Neural cell (in vitro differentiated cells): ENCODE data around the gene CELF4. TPM values are rescaled to one million over a fixed set of nuclear protein-coding genes. Genes with fewer than 3 reads are reported as not detected.

Source experiments
- H2AFZ ChIP-seq: fragments of 200-600, 300-800 bp; sonication (generic), shearing (Covaris generic); 2 replicates; pipeline ENCODE4 v1.6.0; 2014; ENCODE audit warnings: low read depth, mild to moderate bottlenecking, antibody characterized with exemption, low read length, moderate library complexity
- H3F3A ChIP-seq: fragments of 200-600 bp; shearing (Covaris generic); 2 replicates; pipeline ENCODE4 v1.6.1; 2016; ENCODE audit warnings: mild to moderate bottlenecking, moderate library complexity, mixed read lengths, antibody characterized with exemption, low read length; ENCODE audit not compliant: insufficient read depth, poor library complexity, severe bottlenecking
- H3K27ac ChIP-seq: fragments of 200-600, 300-800 bp; sonication (generic), shearing (Covaris generic); 2 replicates; pipeline ENCODE4 v1.5.1; 2014; ENCODE audit warnings: mild to moderate bottlenecking, low read length, moderate library complexity
- H3K27me3 ChIP-seq: fragments of 300-800, 200-600 bp; sonication (generic), shearing (Covaris generic); 2 replicates; pipeline ENCODE4 v1.6.0; 2014; ENCODE audit warnings: mild to moderate bottlenecking, low read depth, low read length, moderate library complexity; ENCODE audit not compliant: insufficient read depth
- H3K36me3 ChIP-seq: fragments of 300-800, 200-600 bp; sonication (generic), shearing (Covaris generic); 2 replicates; pipeline ENCODE4 v1.5.1; 2014; ENCODE audit warnings: mild to moderate bottlenecking, antibody characterized with exemption, low read length, moderate library complexity; ENCODE audit not compliant: insufficient read depth
- H3K4me2 ChIP-seq: fragments of 300-800, 200-600 bp; sonication (generic), shearing (Covaris generic); 2 replicates; pipeline ENCODE4 v1.6.0; 2014; ENCODE audit warnings: mild to moderate bottlenecking, low read length
- H3K4me3 ChIP-seq: fragments of 300-800, 200-600 bp; sonication (generic), shearing (Covaris generic); 2 replicates; pipeline ENCODE4 v1.5.1; 2014; ENCODE audit warnings: mild to moderate bottlenecking, low read length, moderate library complexity
- H3K79me2 ChIP-seq: fragments of 200-600 bp; shearing (Covaris generic); replicated peaks from 2 replicates; pipeline ENCODE4 v1.6.0; 2014; ENCODE audit warnings: mild to moderate bottlenecking, low read length, moderate library complexity; ENCODE audit not compliant: insufficient read depth
- H3K9ac ChIP-seq: fragments of 300-800, 200-600 bp; sonication (generic), shearing (Covaris generic); 2 replicates; pipeline ENCODE4 v1.6.1; 2016; ENCODE audit warnings: mild to moderate bottlenecking, low read length, mixed read lengths
- H3K9me2 ChIP-seq: fragments of 200-600 bp; shearing (Covaris generic); 2 replicates; pipeline ENCODE4 v1.6.1; 2016; ENCODE audit warnings: mild to moderate bottlenecking, low read length, mixed read lengths; ENCODE audit not compliant: insufficient read depth
- H3K9me3 ChIP-seq: fragments of 200-600, 300-800 bp; sonication (generic), shearing (Covaris generic); 2 replicates; pipeline ENCODE4 v1.6.1; 2016; ENCODE audit warnings: mild to moderate bottlenecking, mixed run types, low read length, moderate library complexity, mixed read lengths
- H4K20me1 ChIP-seq: fragments of 200-600 bp; shearing (Covaris generic); 2 replicates; pipeline ENCODE4 v1.6.1; 2016; ENCODE audit warnings: mild to moderate bottlenecking, mixed run types; ENCODE audit not compliant: insufficient read depth
- CTCF ChIP-seq: fragments of 450-650 bp; IDR thresholded peaks from 2 replicates; pipeline ENCODE4 v1.5.1; 2014; ENCODE audit warnings: antibody characterized with exemption, mild to moderate bottlenecking, moderate library complexity; ENCODE audit not compliant: poor library complexity, severe bottlenecking
- EP300 ChIP-seq: fragments of 450-650 bp; conservative IDR thresholded peaks from 2 replicates; pipeline ENCODE4 v1.6.1; 2014; ENCODE audit warnings: antibody characterized with exemption, mild to moderate bottlenecking, moderate library complexity; ENCODE audit not compliant: poor library complexity, severe bottlenecking
- EZH2 ChIP-seq: fragments of 200-600, 300-800 bp; shearing (Covaris generic), sonication (generic); IDR thresholded peaks from 2 replicates; pipeline ENCODE4 v1.6.1; 2014; ENCODE audit warnings: antibody characterized with exemption, low read length, borderline replicate concordance, mild to moderate bottlenecking; ENCODE audit not compliant: insufficient read depth, poor library complexity, severe bottlenecking
- MXI1 ChIP-seq: fragments of 450-650 bp; conservative IDR thresholded peaks from 2 replicates; pipeline ENCODE4 v1.6.1; 2014; ENCODE audit warnings: antibody characterized with exemption, mild to moderate bottlenecking; ENCODE audit not compliant: poor library complexity, severe bottlenecking
- POLR2AphosphoS5 ChIP-seq: IDR thresholded peaks from 2 replicates; pipeline ENCODE4 v1.6.1; 2012
- RAD21 ChIP-seq: fragments of 450-650 bp; conservative IDR thresholded peaks from 2 replicates; pipeline ENCODE4 v1.6.1; 2014; ENCODE audit warnings: antibody characterized with exemption, mild to moderate bottlenecking, moderate library complexity
- REST ChIP-seq: IDR thresholded peaks from 2 replicates; pipeline ENCODE4 v1.6.1; 2012; ENCODE audit warnings: borderline replicate concordance
- SMC3 ChIP-seq: fragments of 450-650 bp; conservative IDR thresholded peaks from 2 replicates; pipeline ENCODE4 v1.6.1; 2014; ENCODE audit warnings: antibody characterized with exemption, mild to moderate bottlenecking, moderate library complexity; ENCODE audit not compliant: poor library complexity
- TAF1 ChIP-seq: IDR thresholded peaks from 2 replicates; pipeline ENCODE4 v1.6.1; 2012; ENCODE audit warnings: low read depth
- polyA plus RNA-seq: library from polyadenylated mRNA; depleted of rRNA; stranded (reverse); fragments of >200 nt; gene quantifications from 2 replicates; pipeline ENCODE4 v1.2.3, GENCODE V29; 2014

Gene CELF4
- polyA plus RNA-seq, 1 donor from 2014 or later, result 191 TPM

- Histone ChIP-seq H4K20me1 (no peaks in the 10 kb centered on the region), H2AFZ (no peak overlapping the region), H3K9me3 (no peaks in the 10 kb centered on the region), H3K9ac (no peak overlapping the region), H3K4me2 (no peak overlapping the region), H3K4me3 (no peak overlapping the region), H3F3A (no peaks in the 10 kb centered on the region), H3K36me3 (no peaks in the 10 kb centered on the region), H3K79me2 (no peaks in the 10 kb centered on the region), H3K27ac (no peak overlapping the region), H3K9me2 (no peaks in the 10 kb centered on the region), H3K27me3 (no peaks in the 10 kb centered on the region)
- TF ChIP-seq MXI1, result no peak
- no peak for TF ChIP-seq RAD21
- no peak for TF ChIP-seq EZH2
- no peak for TF ChIP-seq EP300
- TF ChIP-seq SMC3, result no peak
- no peak for TF ChIP-seq REST
- no peak for TF ChIP-seq CTCF
- TF ChIP-seq POLR2AphosphoS5, result no peak
- TF ChIP-seq TAF1, result no peak
These were observed 256.5 kb downstream of the CELF4 start for GRCh38 chr18:37309059-37309458.

- Histone ChIP-seq H3K4me3 (no peak overlapping the region), H3K9ac (no peak overlapping the region), H3K27me3 (no peaks in the 10 kb centered on the region), H3K9me2 (no peaks in the 10 kb centered on the region), H3K27ac (no peak overlapping the region), H2AFZ (no peak overlapping the region), H3K4me2 (no peak overlapping the region), H4K20me1 (no peaks in the 10 kb centered on the region), H3K36me3 (no peaks in the 10 kb centered on the region), H3K9me3 (no peaks in the 10 kb centered on the region), H3F3A (no peaks in the 10 kb centered on the region), H3K79me2 (no peaks in the 10 kb centered on the region)
- no peak for TF ChIP-seq POLR2AphosphoS5
- no peak for TF ChIP-seq EZH2
- TF ChIP-seq RAD21, result no peak
- no peak for TF ChIP-seq TAF1
These were observed 258.4 kb downstream of the CELF4 start for GRCh38 chr18:37307181-37307580.

GRCh38 chr18:37306432-37306831 lies 259.2 kb downstream of the CELF4 start:
- no peaks in the 10 kb centered on the region for H3K9me3 ChIP-seq
- no peaks in the 10 kb centered on the region for H4K20me1 ChIP-seq
- H3K9ac ChIP-seq, result no peak overlapping the region
- no peaks in the 10 kb centered on the region for H3K9me2 ChIP-seq
- no peak overlapping the region for H3K4me3 ChIP-seq
- TF ChIP-seq SMC3 (no peak), REST (no peak), RAD21 (no peak), TAF1 (no peak), MXI1 (no peak), CTCF (no peak), EP300 (no peak), EZH2 (no peak), POLR2AphosphoS5 (no peak)
- no peaks in the 10 kb centered on the region for H3K79me2 ChIP-seq
- H3K27ac ChIP-seq, result no peak overlapping the region
- no peaks in the 10 kb centered on the region for H3K36me3 ChIP-seq
- no peaks in the 10 kb centered on the region for H3K27me3 ChIP-seq
- H2AFZ ChIP-seq, result no peak overlapping the region
- no peak overlapping the region for H3K4me2 ChIP-seq
- H3F3A ChIP-seq, result no peaks in the 10 kb centered on the region
